ENCODE data around the gene DXO. TPM values are rescaled to one million over a fixed set of nuclear protein-coding genes. Genes with fewer than 3 reads are reported as not detected.
"Not testable (repeated sequence)": the region's sequence is repeated elsewhere in the genome, so short reads cannot be mapped to it uniquely, and the experiment has no call there.

The DXO gene
- 13.2 TPM for total RNA-seq (ENCODE audit: insufficient read depth, low replicate concordance)

DNA sequence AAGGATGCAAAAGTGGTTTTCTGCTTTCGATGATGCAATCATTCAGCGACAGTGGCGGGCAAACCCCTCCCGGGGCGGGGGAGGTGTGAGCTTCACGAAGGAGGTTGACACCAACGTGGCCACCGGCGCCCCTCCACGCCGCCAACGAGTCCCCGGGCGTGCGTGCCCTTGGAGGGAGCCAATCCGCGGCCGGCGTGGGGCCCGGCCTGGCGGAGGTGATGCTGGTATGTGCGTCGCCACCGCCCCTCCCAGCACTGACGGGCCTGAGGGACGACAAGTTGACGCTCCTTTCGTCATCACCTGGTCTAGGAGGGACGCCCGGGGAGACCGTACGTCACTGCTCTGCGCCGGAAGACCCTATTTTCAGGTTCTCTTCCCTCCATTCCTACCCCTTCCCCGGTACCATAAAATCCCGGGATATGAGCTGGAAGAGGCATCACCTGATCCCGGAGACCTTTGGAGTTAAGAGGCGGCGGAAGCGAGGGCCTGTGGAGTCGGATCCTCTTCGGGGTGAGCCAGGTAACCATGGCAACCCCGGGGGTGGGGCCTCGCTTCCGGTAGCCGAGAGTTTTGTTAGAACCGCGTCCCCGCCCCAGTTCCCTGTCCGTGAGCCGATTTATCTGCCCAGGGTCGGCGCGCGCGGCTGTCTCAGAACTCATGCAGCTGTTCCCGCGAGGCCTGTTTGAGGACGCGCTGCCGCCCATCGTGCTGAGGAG, at the start of gene DXO:
DXO (minus strand) TSS at position 146 of the 716 bp plus-strand sequence. CDS start 463 bp downstream, outside the sequence.
- DNase-seq (ENCODE audit: low spot score), result peak; percentile 99

DNA sequence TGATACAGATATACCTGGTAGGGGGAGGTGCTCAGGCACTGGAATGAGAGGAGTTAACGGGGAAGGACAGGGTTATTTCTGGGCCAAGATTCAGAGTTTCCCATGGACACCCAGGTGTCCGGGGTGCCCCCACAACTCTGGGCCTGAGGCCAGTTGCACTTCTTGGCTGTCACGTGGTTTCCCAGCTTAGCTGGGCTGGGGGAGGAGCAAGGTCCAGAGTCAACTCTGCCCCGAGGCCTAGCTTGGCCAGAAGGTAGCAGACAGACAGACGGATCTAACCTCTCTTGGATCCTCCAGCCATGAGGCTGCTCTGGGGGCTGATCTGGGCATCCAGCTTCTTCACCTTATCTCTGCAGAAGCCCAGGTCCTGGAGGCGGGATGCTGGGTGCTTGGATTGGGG, 42.6 kb upstream of the DXO start, which contains the start of gene C4B:
C4B (plus strand) TSS at position 249 of the 400 bp plus-strand sequence; CDS start at position 300, 51 bp downstream.
- DNase-seq (ENCODE audit: low spot score), result not testable (repeated sequence)

DNA sequence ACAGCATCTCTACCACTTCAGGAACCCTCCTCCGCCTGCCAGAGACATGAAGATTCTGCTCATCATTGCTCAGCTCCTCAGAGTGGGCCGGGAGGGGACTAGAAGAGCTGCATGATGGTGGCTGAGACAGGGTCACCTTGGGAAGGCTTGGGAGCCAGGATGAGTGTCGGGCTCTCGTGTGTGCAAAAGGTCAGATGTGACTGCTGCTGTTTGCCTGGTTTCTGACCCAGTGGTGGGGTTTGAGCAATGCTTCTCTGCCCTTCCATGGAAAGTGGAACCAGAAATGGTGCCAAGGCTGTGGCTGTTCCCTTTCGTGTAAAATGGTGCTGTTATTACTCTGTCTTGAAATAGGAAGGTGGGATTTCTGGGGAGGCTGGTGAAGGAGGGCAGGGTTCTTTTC, 41.8 kb upstream of the DXO start:
- not testable (repeated sequence) for DNase-seq (ENCODE audit: low spot score)

DNA sequence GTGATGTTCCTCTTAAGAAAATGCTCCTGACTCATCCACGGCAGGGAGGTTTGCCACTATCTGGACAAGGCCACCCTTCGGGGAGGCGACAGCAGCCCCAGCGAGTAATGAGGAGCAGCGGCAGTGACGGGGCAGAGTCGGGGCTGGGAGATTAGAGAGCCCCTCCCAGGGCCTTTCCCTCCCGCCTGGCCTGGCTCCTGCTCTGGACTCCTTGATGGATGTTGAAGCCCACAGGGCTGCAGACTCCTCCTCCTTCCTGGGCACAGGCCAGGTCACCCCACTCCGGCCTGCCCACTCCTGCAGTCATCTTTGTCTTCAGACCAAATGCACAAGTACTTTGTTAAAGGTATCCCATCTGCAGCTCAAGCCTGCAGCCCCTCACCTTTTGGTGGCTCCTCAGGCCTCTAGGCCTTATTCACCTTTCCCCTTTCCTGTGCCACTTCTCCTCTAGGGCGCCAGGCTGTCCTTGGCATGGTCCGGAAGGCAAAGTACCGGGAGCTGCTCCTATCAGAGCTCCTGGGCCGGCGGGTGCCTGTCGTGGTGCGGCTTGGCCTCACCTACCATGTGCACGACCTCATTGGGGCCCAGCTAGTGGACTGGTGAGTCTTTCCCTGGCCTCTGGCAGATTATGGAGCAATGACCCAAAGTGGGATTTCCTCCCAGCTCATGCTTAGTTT, 41.1 kb upstream of the DXO start:
- not testable (repeated sequence) for DNase-seq (ENCODE audit: low spot score)

DNA sequence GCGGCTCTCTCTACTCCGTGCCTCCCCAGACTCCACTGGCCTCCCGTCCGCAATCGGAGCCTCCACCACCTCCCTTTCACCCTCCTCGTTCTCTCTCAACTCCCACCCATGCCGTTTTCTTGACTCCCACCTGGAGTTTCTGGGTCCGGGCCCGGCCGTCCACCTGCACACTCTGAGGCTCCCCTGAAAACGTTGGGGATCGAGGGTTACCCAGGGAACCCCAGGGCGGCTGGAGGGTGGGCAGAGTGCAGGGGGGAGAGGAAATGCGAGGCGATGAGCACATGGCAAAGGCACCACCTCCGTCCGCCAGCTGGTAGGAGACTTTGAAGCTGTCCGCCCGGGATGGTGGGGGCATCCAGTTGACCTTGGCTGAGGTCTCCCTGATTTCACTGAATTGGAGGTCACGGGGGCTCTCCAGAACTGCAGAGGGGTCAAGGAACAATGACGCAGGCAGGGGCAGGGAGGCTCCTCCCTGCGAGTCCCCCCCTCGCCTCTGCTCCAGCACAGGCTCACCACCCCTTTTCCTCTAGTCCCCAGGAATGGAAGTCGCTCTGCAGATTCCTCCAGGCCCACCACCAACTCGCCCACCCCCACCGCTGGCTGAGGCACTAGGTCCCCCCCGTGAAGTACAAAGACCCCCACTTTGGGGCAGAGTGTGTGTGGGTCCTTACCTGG, 39.1 kb upstream of the DXO start:
- not testable (repeated sequence) for DNase-seq (ENCODE audit: low spot score)

DNA sequence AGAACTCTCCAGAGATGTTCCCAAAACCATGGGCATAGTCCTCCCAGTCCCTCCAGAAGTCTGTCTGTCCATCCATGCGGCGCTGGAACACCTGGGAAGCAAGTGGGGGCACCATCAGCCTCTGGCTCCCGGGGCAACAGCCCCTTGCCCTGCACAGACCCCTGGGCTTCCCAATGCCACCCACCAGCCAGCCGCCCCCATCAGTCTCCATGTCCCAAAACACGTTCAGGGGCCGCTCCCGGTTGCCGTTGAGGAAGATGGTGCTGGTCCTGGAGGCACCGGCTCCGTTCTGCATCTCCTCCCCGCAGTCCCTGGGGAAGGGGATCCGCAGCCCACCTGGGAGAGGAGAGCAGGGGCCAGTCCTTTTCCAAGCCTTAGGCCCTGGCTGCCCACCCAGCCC, 37.6 kb upstream of the DXO start:
- DNase-seq (ENCODE audit: low spot score), result not testable (repeated sequence)

DNA sequence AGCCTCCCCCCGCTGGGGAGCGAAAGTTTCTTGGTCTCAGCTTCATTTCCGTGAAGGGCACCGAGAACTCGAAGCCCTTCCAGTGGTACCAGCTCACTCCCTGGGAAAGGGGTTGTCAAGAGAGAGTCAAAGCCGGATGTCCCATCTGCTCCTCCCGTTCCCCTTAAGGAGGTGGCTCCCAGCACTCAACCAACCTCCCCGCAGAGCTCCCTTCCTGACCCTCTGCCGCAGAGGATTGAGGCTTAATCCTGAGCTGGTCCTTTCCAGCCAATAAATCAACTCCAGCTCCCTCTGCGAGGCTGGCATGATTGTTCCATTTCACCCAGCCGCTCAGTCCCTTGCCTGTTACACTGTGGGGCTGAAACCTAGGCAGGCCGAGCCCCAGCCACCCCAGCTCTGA, 36.7 kb upstream of the DXO start:
- peak; percentile 43 for DNase-seq (ENCODE audit: low spot score)

DNA sequence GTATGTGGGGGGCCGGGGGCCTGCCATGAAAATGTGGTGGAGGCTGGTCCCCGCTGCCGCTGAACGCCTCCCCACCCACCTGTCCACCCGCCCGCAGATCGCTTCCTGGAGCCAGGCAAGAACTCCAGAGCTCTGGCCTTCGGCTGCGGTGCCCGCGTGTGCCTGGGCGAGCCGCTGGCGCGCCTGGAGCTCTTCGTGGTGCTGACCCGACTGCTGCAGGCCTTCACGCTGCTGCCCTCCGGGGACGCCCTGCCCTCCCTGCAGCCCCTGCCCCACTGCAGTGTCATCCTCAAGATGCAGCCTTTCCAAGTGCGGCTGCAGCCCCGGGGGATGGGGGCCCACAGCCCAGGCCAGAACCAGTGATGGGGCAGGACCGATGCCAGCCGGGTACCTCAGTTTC, 36.1 kb upstream of the DXO start:
- not testable (repeated sequence) for DNase-seq (ENCODE audit: low spot score)

DNA sequence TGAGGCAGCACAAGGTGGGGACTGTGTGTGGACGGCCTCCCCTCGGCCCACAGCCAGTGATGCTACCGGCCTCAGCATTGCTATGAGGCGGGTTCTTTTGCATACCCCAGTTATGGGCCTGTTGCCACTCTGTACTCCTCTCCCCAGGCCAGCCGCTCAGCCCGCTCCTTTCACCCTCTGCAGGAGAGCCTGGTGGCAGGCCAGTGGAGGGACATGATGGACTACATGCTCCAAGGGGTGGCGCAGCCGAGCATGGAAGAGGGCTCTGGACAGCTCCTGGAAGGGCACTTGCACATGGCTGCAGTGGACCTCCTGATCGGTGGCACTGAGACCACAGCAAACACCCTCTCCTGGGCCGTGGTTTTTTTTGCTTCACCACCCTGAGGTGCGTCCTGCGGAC, 35.1 kb upstream of the DXO start:
- not testable (repeated sequence) for DNase-seq (ENCODE audit: low spot score)

DNA sequence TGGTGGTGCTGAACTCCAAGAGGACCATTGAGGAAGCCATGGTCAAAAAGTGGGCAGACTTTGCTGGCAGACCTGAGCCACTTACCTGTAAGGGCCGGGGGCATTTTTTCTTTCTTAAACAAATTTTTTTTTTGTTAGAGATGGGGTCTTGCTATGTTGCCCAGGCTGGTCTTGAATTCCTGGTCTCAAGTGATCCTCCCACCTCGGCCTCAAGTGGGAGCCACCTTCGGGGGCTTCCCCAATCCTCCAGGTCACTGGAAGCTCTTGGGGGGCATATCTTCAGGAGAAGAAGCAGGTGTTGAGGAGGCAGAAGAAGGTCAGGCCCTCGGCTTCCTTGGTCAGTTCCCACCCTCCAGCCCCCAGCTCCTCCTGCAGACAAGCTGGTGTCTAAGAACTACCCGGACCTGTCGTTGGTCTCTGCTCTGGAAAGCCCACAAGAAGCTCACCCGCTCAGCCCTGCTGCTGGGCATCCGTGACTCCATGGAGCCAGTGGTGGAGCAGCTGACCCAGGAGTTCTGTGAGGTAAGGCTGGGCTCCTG, 34.1 kb upstream of the DXO start:
- not testable (repeated sequence) for DNase-seq (ENCODE audit: low spot score)

DNA sequence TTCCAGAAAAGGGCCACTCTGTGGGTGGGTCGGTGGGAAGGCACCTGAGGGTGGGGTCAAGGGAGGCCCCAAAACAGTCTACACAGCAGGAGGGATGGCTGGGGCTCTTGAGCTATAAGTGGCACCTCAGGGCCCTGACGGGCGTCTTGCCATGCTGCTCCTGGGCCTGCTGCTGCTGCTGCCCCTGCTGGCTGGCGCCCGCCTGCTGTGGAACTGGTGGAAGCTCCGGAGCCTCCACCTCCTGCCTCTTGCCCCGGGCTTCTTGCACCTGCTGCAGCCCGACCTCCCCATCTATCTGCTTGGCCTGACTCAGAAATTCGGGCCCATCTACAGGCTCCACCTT, 33.6 kb upstream of the DXO start:
- not testable (repeated sequence) for DNase-seq (ENCODE audit: low spot score)

DNA sequence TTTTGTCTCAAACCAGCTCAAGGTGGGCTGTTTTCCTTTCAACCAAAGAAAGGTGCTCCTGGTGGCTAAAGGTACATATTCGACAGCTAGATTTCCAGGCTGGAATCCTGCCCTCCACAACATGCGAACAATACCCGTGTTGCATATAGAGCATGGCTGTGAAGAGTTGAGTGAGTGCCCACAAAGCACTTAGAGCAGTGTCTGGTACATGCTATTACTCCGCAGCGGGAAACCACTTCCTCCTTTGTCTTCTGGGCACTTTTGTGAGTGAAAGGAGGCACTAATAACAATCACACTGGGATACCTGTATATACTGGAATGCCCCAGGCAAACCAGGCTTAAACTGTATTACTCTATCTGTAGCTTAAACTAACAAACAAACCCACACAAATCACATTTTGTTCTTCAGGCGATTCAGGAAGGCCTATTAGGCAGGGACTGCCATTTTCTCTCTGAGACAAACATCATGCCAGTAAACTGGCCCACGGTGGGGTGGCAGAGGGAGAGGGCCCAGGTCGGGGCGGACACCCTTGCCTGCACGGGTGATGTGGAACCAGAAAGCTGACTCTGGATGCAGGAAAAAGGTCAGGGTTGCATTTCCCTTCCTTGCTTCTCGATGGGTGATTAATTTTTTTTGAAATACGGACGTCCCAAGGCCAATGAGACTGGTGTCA, 33.1 kb upstream of the DXO start:
- not testable (repeated sequence) for DNase-seq (ENCODE audit: low spot score)

DNA sequence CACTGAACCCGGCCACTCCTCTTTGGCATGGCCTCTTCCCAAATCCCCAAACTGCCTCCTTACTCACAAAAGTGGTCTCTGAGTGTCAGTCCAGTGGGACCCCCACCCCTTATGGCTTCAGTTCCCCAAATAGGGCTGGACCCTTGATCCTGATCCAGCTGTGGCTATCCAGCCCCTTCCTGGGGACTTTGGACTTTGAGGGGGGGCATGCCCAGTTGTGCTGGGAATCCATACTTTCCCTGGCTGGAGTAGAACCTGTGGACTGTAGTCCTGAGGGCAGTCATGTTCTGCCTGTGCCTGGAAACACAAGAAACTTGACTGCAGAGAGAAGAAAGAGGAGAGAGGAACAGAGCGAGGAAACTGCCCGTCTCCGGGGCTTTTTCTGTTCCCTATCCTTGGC, 32.5 kb upstream of the DXO start:
- DNase-seq (ENCODE audit: low spot score), result not testable (repeated sequence)

DNA sequence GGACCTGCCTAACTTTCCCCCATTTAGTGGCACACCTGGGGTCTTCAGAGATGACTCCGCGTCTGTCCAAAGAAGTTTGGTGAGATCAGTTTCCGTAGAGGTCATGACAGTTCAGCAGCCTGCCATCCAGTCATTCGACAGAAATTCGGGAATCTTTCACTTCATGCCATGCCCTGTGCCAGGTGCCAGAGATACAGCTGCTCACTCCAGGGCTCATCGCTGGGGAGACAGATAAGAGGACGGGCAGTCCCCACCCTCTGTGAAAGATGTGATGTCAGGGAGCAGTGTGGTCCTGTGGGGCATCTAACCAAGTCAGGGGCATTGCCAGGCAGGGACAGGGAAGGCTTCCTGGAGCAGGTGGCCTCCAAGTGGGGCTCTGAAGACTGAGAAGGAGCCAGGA, 31.4 kb upstream of the DXO start:
- DNase-seq (ENCODE audit: low spot score), result not testable (repeated sequence)

DNA sequence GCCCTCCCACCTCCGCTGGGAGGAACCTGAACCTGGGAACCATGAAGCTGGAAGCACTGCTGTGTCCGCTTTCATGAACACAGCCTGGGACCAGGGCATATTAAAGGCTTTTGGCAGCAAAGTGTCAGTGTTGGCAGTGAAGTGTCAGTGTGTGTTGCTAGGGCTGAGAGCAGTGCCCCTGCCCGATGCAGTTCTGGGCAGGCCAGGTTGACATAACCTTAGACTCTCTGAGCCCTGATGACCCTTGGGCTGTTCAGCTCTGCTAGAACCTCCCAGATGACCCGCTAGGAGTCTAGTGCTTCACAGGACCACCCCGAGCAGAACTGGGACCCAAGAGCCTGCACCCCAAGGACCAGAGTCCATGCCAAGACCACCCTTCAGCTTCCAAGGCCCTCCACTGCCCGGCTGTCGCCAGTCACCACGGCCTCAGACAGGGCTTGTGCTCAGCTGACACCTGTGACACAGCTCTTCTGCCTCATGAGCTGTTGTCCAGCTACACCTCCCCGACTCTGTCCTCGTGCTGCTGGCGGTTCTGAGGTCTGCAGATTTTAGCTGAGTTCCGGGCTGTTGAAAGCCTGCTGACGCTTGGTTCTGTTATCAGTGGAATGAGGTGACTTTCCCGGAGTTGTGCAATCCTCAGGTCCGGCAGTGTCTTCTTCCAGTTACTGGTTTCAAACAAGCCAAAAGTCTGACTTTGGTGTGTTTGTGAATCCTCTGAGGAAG, 30.8 kb upstream of the DXO start:
- DNase-seq (ENCODE audit: low spot score), result not testable (repeated sequence)

DNA sequence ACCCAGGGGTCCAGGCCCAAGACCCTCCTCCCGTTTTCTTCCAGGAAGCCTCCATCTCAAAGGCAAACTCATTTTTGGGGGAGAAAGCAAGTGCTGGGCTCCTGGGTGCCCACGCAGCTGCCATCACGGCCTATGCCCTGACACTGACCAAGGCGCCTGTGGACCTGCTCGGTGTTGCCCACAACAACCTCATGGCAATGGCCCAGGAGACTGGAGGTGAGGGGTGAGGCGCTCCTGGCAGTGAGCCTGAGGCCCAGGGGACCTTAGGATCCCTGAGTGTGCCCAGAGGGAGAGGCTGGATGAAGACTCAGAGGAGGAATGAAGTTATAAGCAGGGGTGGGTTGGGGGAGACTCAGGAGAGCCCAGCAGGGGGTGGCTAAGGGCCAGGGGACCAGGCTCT, 24.4 kb upstream of the DXO start:
- DNase-seq (ENCODE audit: low spot score), result not testable (repeated sequence)

DNA sequence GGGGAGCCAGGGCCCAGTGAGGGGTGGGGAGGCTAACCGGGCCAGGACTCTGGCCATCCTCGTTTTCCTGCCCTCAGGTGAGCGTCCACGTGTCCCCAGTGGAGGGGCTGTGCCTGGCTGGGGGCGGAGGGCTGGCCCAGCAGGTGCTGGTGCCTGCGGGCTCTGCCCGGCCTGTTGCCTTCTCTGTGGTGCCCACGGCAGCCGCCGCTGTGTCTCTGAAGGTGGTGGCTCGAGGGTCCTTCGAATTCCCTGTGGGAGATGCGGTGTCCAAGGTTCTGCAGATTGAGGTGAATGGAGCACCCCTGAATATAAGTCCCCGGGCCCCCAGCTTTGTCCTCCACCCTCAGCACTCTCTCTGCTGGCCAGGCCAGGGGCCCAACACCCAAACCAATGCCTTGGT, 22.5 kb upstream of the DXO start:
- DNase-seq (ENCODE audit: low spot score), result not testable (repeated sequence)

DNA sequence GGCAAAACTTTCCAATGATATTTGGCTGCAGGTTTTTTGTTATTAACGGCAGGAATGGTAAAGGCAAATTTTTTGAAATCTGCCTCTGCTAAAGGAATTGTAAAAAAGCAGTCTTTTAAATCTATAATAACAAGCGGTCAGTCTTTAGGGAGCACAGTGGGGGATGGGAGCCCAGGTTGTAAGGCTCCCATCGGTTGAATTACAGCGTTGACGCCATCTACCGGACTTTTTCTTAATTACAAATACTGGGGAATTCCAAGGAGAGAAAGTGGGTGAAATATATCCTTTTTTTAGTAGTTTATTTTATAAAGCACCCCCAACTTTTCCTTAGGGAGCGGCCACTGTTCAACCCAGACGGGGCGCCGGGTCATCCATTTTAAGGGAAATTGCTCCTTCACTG, 17.4 kb upstream of the DXO start:
- DNase-seq (ENCODE audit: low spot score), result not testable (repeated sequence)

DNA sequence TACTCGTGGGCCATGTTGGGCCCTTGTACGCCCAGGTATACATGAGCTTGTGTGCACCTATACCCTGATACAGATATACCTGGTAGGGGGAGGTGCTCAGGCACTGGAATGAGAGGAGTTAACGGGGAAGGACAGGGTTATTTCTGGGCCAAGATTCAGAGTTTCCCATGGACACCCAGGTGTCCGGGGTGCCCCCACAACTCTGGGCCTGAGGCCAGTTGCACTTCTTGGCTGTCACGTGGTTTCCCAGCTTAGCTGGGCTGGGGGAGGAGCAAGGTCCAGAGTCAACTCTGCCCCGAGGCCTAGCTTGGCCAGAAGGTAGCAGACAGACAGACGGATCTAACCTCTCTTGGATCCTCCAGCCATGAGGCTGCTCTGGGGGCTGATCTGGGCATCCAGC, 9.8 kb upstream of the DXO start, which contains the start of gene C4A:
C4A (plus strand) TSS at position 314 of the 400 bp plus-strand sequence; CDS start at position 365, 51 bp downstream.
- not testable (repeated sequence) for DNase-seq (ENCODE audit: low spot score)

DNA sequence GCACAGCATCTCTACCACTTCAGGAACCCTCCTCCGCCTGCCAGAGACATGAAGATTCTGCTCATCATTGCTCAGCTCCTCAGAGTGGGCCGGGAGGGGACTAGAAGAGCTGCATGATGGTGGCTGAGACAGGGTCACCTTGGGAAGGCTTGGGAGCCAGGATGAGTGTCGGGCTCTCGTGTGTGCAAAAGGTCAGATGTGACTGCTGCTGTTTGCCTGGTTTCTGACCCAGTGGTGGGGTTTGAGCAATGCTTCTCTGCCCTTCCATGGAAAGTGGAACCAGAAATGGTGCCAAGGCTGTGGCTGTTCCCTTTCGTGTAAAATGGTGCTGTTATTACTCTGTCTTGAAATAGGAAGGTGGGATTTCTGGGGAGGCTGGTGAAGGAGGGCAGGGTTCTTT, 9.1 kb upstream of the DXO start:
- not testable (repeated sequence) for DNase-seq (ENCODE audit: low spot score)

Data from umbilical cord (tissue), 2 donors.